Measurements from ENCODE around the gene CD5L.

Gene CD5L

DNA sequence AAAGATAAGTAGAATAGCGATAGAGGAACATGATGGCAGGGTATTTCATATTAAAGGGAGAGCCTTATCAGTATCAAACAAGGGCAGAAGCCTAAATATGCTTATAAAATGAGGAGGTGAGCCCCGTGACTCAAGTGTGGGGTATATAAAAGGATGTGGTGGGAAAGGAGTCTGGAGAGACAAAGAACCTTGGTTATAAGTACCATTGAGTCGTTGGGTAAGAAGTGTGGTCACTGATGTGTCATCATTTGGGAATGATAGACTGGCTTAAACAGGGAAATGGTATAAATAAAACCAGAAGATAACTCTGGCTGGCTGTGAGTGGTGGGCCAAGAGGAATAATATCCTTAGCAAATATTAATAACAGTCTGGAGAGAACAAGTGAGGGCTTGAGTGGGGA lies 10.9 kb upstream of the CD5L start:
- Histone ChIP-seq H4K20me1 (ENCODE audit: insufficient read depth, low read length) (no peaks in the 10 kb centered on the region), H3K9me3 (ENCODE audit: insufficient read depth, low read length) (no peaks in the 10 kb centered on the region), H3K27me3 (ENCODE audit: low read depth, low read length) (no peaks in the 10 kb centered on the region), H3K9ac (ENCODE audit: low read length) (no peak overlapping the region), H3K4me1 (ENCODE audit: low read length) (peaks cover 33% of the 10 kb centered on the region), H3K27ac (ENCODE audit: low read length) (no peak overlapping the region), H3K4me2 (ENCODE audit: low read length) (no peak overlapping the region), H3K4me3 (ENCODE audit: low read length) (no peak overlapping the region), H3K36me3 (replicated peaks; ENCODE audit: low read depth, low read length) (no peaks in the 10 kb centered on the region), H2AFZ (ENCODE audit: low read depth, low read length) (no peak overlapping the region), H3K79me2 (ENCODE audit: low read length) (no peaks in the 10 kb centered on the region)
- TF ChIP-seq, protein P1, sequence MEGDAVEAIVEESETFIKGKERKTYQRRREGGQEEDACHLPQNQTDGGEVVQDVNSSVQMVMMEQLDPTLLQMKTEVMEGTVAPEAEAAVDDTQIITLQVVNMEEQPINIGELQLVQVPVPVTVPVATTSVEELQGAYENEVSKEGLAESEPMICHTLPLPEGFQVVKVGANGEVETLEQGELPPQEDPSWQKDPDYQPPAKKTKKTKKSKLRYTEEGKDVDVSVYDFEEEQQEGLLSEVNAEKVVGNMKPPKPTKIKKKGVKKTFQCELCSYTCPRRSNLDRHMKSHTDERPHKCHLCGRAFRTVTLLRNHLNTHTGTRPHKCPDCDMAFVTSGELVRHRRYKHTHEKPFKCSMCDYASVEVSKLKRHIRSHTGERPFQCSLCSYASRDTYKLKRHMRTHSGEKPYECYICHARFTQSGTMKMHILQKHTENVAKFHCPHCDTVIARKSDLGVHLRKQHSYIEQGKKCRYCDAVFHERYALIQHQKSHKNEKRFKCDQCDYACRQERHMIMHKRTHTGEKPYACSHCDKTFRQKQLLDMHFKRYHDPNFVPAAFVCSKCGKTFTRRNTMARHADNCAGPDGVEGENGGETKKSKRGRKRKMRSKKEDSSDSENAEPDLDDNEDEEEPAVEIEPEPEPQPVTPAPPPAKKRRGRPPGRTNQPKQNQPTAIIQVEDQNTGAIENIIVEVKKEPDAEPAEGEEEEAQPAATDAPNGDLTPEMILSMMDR (IDR thresholded peaks at IDR 0.05; ENCODE audit: low read depth, low read length) = no peak
- TF ChIP-seq EZH2phosphoT487 (IDR thresholded peaks at IDR 0.05; ENCODE audit: low read depth) = no peak

DNA sequence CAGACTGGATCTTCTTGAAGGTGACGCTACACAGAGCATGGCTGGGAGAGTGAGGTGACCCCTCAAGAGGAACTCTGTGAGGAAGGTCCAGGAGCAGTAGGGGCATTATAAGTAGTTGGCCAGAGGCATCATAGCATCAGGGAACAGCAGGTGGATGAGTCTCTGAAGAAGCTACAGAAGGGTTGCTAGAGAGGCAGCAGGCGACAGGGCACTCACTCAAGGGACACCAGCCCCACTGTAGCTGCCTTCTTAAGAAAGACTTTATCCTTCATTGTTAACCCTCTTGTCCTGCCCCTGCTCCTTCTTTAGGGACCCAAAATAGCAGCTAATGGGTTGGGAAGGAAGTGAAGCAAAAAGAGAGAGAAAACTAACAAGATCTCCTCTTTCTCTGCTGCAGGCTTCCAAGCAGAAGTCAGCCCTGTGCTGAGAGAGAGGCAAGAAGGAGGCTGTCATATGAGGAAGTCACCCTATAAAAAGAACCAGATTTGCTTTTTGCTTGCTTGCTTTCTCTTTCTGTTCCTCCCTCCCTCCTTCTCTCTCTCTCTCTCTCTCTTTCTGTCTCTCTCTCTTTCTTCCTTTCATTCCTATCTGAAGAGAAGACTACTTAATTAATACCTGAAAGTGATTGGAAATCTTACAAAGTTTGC lies 7.7 kb upstream of the CD5L start:
- H3K9me3 ChIP-seq (ENCODE audit: insufficient read depth, low read length) = no peaks in the 10 kb centered on the region
- no peak for TF ChIP-seq EZH2phosphoT487 (IDR thresholded peaks at IDR 0.05; ENCODE audit: low read depth)
- TF ChIP-seq, protein P1 (IDR thresholded peaks at IDR 0.05; ENCODE audit: low read depth, low read length) = no peak
- peak overlapping the region; percentile 50; the same call in 1 of the 2 replicates for H2AFZ ChIP-seq (ENCODE audit: low read depth, low read length)
- no peaks in the 10 kb centered on the region for H3K36me3 ChIP-seq (replicated peaks; ENCODE audit: low read depth, low read length)
- H3K4me3 ChIP-seq (ENCODE audit: low read length) = peak overlapping the region; percentile 22; the same call in 1 of the 2 replicates
- H3K27ac ChIP-seq (ENCODE audit: low read length) = peak overlapping the region; percentile 33
- peak overlapping the region; percentile 60 for H3K4me2 ChIP-seq (ENCODE audit: low read length)
- peaks cover 23% of the 10 kb centered on the region for H3K4me1 ChIP-seq (ENCODE audit: low read length)
- H3K9ac ChIP-seq (ENCODE audit: low read length) = peak overlapping the region; percentile 22; the same call in 1 of the 2 replicates
- no peaks in the 10 kb centered on the region for H3K79me2 ChIP-seq (ENCODE audit: low read length)
- H4K20me1 ChIP-seq (ENCODE audit: insufficient read depth, low read length) = no peaks in the 10 kb centered on the region
- 0 out of 2 replicates have a peak, but pooled peaks cover 2% of the 10 kb centered on the region for H3K27me3 ChIP-seq (ENCODE audit: low read depth, low read length)

DNA sequence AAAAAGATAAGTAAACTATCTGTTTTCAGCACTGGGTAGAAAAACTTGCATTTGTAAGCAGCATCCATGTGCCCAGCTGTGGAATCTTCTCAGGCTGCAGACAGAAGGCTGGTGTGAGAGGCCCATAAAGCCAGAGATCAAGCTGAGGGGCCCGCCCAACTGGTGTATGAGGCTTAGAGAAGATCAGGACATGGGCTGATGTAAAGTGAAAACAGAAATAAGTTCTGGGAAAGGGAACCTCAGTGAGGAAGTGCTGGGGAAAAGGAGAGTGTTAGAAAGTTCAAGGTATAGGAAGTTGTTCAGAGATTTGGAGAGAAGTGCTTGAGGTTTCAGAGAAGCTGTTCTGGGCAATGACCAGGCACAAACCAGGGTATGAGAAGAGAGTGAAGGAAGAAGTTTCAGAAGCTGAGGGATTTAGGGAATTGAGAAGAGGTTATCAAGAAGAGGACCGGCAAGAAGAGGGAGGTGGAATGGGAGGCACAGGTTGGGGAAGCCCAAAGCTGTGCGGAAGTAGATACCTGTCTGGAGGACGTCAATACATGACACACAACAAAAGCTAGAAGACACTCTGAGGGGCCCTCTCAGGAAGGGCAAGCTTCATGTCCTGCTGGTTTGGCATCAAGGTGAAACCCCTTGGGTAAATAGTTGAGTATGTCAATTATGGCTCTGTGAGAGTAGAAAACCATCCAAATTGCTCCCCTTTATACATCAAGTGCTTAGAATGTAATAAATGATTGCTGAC lies 2.7 kb upstream of the CD5L start:
- TF ChIP-seq, protein P1 (IDR thresholded peaks at IDR 0.05; ENCODE audit: low read depth, low read length) = no peak
- no peak for TF ChIP-seq EZH2phosphoT487 (IDR thresholded peaks at IDR 0.05; ENCODE audit: low read depth)
- H3K79me2 ChIP-seq (ENCODE audit: low read length) = no peaks in the 10 kb centered on the region
- no peak overlapping the region for H3K4me3 ChIP-seq (ENCODE audit: low read length)
- H2AFZ ChIP-seq (ENCODE audit: low read depth, low read length) = no peak overlapping the region
- 0 out of 2 replicates have a peak, but pooled peaks cover 6% of the 10 kb centered on the region for H3K27me3 ChIP-seq (ENCODE audit: low read depth, low read length)
- H3K4me2 ChIP-seq (ENCODE audit: low read length) = peak overlapping the region; percentile 29
- no peak overlapping the region for H3K9ac ChIP-seq (ENCODE audit: low read length)
- no peaks in the 10 kb centered on the region for H4K20me1 ChIP-seq (ENCODE audit: insufficient read depth, low read length)
- no peaks in the 10 kb centered on the region for H3K9me3 ChIP-seq (ENCODE audit: insufficient read depth, low read length)
- peaks cover 34% of the 10 kb centered on the region for H3K4me1 ChIP-seq (ENCODE audit: low read length)
- H3K27ac ChIP-seq (ENCODE audit: low read length) = no peak overlapping the region
- H3K36me3 ChIP-seq (replicated peaks; ENCODE audit: low read depth, low read length) = no peaks in the 10 kb centered on the region

DNA sequence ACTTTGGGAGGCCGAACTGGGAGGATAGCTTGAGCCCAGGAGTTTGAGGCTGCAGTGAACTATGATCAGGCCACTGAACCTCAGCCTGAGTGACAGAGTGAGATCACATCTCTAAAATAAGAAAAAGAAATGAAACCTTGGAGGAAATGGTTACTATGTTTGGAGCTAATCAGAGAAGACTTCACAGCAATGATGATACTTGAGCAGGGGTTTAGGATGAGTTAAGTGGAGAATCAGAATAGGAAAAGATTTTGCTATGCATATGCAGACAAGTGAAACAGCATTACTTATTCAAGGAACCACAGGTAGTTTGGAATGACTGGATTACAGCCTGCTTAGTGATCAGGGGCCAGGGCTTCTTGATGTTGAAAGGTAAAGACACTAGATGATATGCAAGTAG lies 1.3 kb upstream of the CD5L start:
- no peaks in the 10 kb centered on the region for H4K20me1 ChIP-seq (ENCODE audit: insufficient read depth, low read length)

More for the DNA sequence above, 1.3 kb upstream of the CD5L start:
- Histone ChIP-seq H3K79me2 (ENCODE audit: low read length) (no peaks in the 10 kb centered on the region), H3K27me3 (ENCODE audit: low read depth, low read length) (0 out of 2 replicates have a peak, but pooled peaks cover 6% of the 10 kb centered on the region), H3K4me3 (ENCODE audit: low read length) (no peak overlapping the region), H3K9me3 (ENCODE audit: insufficient read depth, low read length) (no peaks in the 10 kb centered on the region), H3K27ac (ENCODE audit: low read length) (no peak overlapping the region), H2AFZ (ENCODE audit: low read depth, low read length) (no peak overlapping the region), H3K9ac (ENCODE audit: low read length) (no peak overlapping the region), H3K36me3 (replicated peaks; ENCODE audit: low read depth, low read length) (no peaks in the 10 kb centered on the region), H3K4me2 (ENCODE audit: low read length) (peak overlapping the region; percentile 29; the same call in 1 of the 2 replicates), H3K4me1 (ENCODE audit: low read length) (peaks cover 29% of the 10 kb centered on the region)
- no peak for TF ChIP-seq EZH2phosphoT487 (IDR thresholded peaks at IDR 0.05; ENCODE audit: low read depth)
- TF ChIP-seq, protein P1 (IDR thresholded peaks at IDR 0.05; ENCODE audit: low read depth, low read length) = no peak

All from OCI-LY3 (cell line).